ENCODE data around the gene RSRC1.
"Not testable (repeated sequence)": the region's sequence is repeated elsewhere in the genome, so short reads cannot be mapped to it uniquely, and the experiment has no call there.

Gene RSRC1

GRCh38 chr3:158109804-158110657 is at the start of gene RSRC1:
RSRC1 (plus strand) TSS chr3:158110089; CDS start chr3:158122105, 12,016 bp downstream.
- DNase-seq: peak; percentile 82

GRCh38 chr3:158065574-158065973 is 44.3 kb upstream of the RSRC1 start:
- DNase-seq: not testable (repeated sequence)

- no peak for DNase-seq
Observed at GRCh38 chr3:158072790-158073189, 37.1 kb upstream of the RSRC1 start.

GRCh38 chr3:158074591-158074990 is 35.3 kb upstream of the RSRC1 start:
- no peak for DNase-seq

- DNase-seq: no peak
Observed at GRCh38 chr3:158079599-158079998, 30.3 kb upstream of the RSRC1 start.

GRCh38 chr3:158084651-158085050 is 25.2 kb upstream of the RSRC1 start:
- no peak for DNase-seq

GRCh38 chr3:158085358-158085757 is 24.5 kb upstream of the RSRC1 start:
- no peak for DNase-seq

GRCh38 chr3:158085931-158086330 is 24.0 kb upstream of the RSRC1 start:
- DNase-seq: no peak

- no peak for DNase-seq
Observed at GRCh38 chr3:158086361-158086760, 23.5 kb upstream of the RSRC1 start.

- DNase-seq: no peak
Observed at GRCh38 chr3:158086776-158087175, 23.1 kb upstream of the RSRC1 start.

- DNase-seq: no peak
Observed at GRCh38 chr3:158091531-158091930, 18.4 kb upstream of the RSRC1 start.

- DNase-seq: no peak
Observed at GRCh38 chr3:158093526-158093925, 16.4 kb upstream of the RSRC1 start.

- DNase-seq: no peak
Observed at GRCh38 chr3:158094235-158095110, 15.4 kb upstream of the RSRC1 start.

- DNase-seq: no peak
Observed at GRCh38 chr3:158095111-158095813, 14.6 kb upstream of the RSRC1 start.

- no peak for DNase-seq
Observed at GRCh38 chr3:158095814-158096704, 13.8 kb upstream of the RSRC1 start.

GRCh38 chr3:158097081-158097592 is 12.8 kb upstream of the RSRC1 start:
- DNase-seq: no peak

- peak; percentile 80 for DNase-seq
Observed at GRCh38 chr3:158097593-158098308, 12.1 kb upstream of the RSRC1 start.

- no peak for DNase-seq
Observed at GRCh38 chr3:158098309-158098639, 11.6 kb upstream of the RSRC1 start.

- no peak for DNase-seq
Observed at GRCh38 chr3:158098834-158099424, 11.0 kb upstream of the RSRC1 start.

GRCh38 chr3:158100681-158101080 is 9.2 kb upstream of the RSRC1 start:
- DNase-seq: no peak

Data from stimulated activated CD8-positive, alpha-beta memory T cell treated with anti-CD3 and anti-CD28 coated beads, Interleukin-4, amount 100 ng/mL, for 48 hours (primary cell).